Transverse colon (tissue), 4 donors: ENCODE results near the gene APBB1. TPM values are rescaled to one million over a fixed set of nuclear protein-coding genes. Genes with fewer than 3 reads are reported as not detected.

Experiments used
- DNase-seq: peaks from one replicate; pipeline ENCODE4 v3.0.0-alpha.2; 2019
- H3K27ac ChIP-seq, 4 donors: fragments of 200-600 bp; sonication (generic); 2 replicates each; pipeline ENCODE4 v1.5.1; 2016 to 2018; ENCODE audit warnings: inconsistent platforms in 4 of 4
- H3K27me3 ChIP-seq: fragments of 200-600 bp; sonication (generic); 2 replicates; pipeline ENCODE4 v1.5.1; 2017; ENCODE audit warnings: inconsistent platforms
- H3K36me3 ChIP-seq, 4 donors: fragments of 200-600 bp; sonication (generic); 2 replicates each; pipeline ENCODE4 v1.5.1; 2017 to 2019; ENCODE audit warnings: inconsistent platforms in 4 of 4
- H3K4me1 ChIP-seq, 4 donors: fragments of 200-600 bp; sonication (generic); 2 replicates each; pipeline ENCODE4 v1.5.1; 2017 to 2020; ENCODE audit warnings: inconsistent platforms in 4 of 4
- H3K4me3 ChIP-seq, 4 donors: fragments of 200-600 bp; sonication (generic); 1 replicate in 1 of 4; 2 replicates in 3 of 4; pipeline versions ENCODE4 v1.5.1 to v1.6.1; 2017 to 2019; ENCODE audit warnings: inconsistent platforms in 4 of 4
- H3K9me3 ChIP-seq, 2 donors: fragments of 200-600 bp; sonication (generic); 2 replicates each; pipeline ENCODE4 v1.5.1; 2017 to 2019; ENCODE audit warnings: inconsistent platforms in 2 of 2
- CTCF ChIP-seq, 5 experiments: fragments of 200-600 bp in 3 of 5; fragments of 450-650 bp in 2 of 5; sonication (generic) in 3 of 5; IDR thresholded peaks; 1 replicate in 2 of 5; 2 replicates in 3 of 5; pipeline ENCODE4 v1.5.1; 2016 to 2017; ENCODE audit warnings: antibody characterized with exemption in 5 of 5, inconsistent platforms in 3 of 5, mild to moderate bottlenecking in 2 of 5, moderate library complexity in 1 of 5
- EP300 ChIP-seq: sonication (generic); formaldehyde crosslinking; IDR thresholded peaks from one replicate; pipeline ENCODE4 v1.6.1; 2017; ENCODE audit warnings: antibody characterized with exemption, low read depth
- POLR2A ChIP-seq: fragments of 450-650 bp; IDR thresholded peaks from one replicate; pipeline ENCODE4 v1.6.1; 2016; ENCODE audit warnings: antibody characterized with exemption, mild to moderate bottlenecking, moderate library complexity
- POLR2AphosphoS5 ChIP-seq, 3 donors: sonication (generic); formaldehyde crosslinking; IDR thresholded peaks; one replicate each; pipeline ENCODE4 v1.6.1; 2016; ENCODE audit warnings: antibody characterized with exemption in 3 of 3
- WGBS, 2 donors: methylation state at CpG; one replicate each; pipeline ENCODE4 v1.1.5; 2018; ENCODE audit warnings: low coverage in 1 of 2; 5-methylcytosine and 5-hydroxymethylcytosine counted together
- in situ Hi-C, 4 donors: fragments of 200-750 bp; cut with MboI; loops; one replicate each; pipeline versions ENCODE4 v1.15.0 to v1.15.1; 2017; ENCODE audit warnings: low sequenced_read_pairs in 3 of 4, low pct_ligation_motif_present in 1 of 4, low pct_unique_long_range_greater_than_20kb in 1 of 4
- intact Hi-C: fragments of 100-400 bp; cut with DNase I; formaldehyde crosslinking; loops from one replicate; pipeline ENCODE4 v1.15.1; 2023; ENCODE audit warnings: low total_unique reads
- total RNA-seq, 4 donors: library from RNA; depleted of rRNA; stranded (reverse); fragments of >200 nt; gene quantifications; one replicate each; pipeline ENCODE4 v1.1.0, GENCODE V29; 2016

The APBB1 gene
- total RNA-seq, 4 donors from 2014 or later, result 9.0 to 18.3 (median 12.0) TPM

GRCh38 chr11:6405052-6405667 is 13.7 kb downstream of the APBB1 start:
- H3K27ac ChIP-seq, result peak overlapping the region in 1 of 4 donors; percentile 11
- H3K27me3 ChIP-seq, result no peaks in the 10 kb centered on the region
- no peaks in the 10 kb centered on the region for H3K9me3 ChIP-seq
- TF ChIP-seq POLR2A (no peak), POLR2AphosphoS5 (IDR thresholded peaks at IDR 0.05) (no peak), CTCF (IDR thresholded peaks at IDR 0.05) (no peak), EP300 (no peak)
- H3K4me3 ChIP-seq, result no peak overlapping the region
- DNase-seq, result no peak
- intact Hi-C loops (no loop called here), in situ Hi-C loops (no loop called here)
- peaks cover 0 to 15% (median 5%) of the 10 kb centered on the region in 4 donors for H3K4me1 ChIP-seq
- WGBS, 2 donors, result 85% methylated on average over 10 of the region's 13 CpGs; no CpG with 5 or more reads in 1 of the 2 donors
- no peaks in the 10 kb centered on the region for H3K36me3 ChIP-seq

- Histone ChIP-seq H3K4me1 (peaks cover 0 to 15% (median 5%) of the 10 kb centered on the region in 4 donors), H3K27ac (peak overlapping the region in 1 of 4 donors; percentile 11), H3K36me3 (no peaks in the 10 kb centered on the region), H3K9me3 (no peaks in the 10 kb centered on the region), H3K4me3 (no peak overlapping the region), H3K27me3 (no peaks in the 10 kb centered on the region)
- TF ChIP-seq POLR2A (no peak), EP300 (no peak), POLR2AphosphoS5 (IDR thresholded peaks at IDR 0.05) (no peak), CTCF (IDR thresholded peaks at IDR 0.05) (no peak)
- WGBS, 2 donors, result 80% methylated on average over 16 of the region's 16 CpGs; no CpG with 5 or more reads in 1 of the 2 donors
- no peak for DNase-seq
- intact Hi-C loops (no loop called here), in situ Hi-C loops (no loop called here)
Measured at GRCh38 chr11:6404342-6405051, 14.4 kb downstream of the APBB1 start.

- Histone ChIP-seq H3K4me1 (peaks cover 0 to 15% (median 5%) of the 10 kb centered on the region in 4 donors), H3K36me3 (no peaks in the 10 kb centered on the region), H3K27ac (peak overlapping the region in 2 of 4 donors; percentile 31 to 34), H3K9me3 (no peaks in the 10 kb centered on the region), H3K4me3 (no peak overlapping the region), H3K27me3 (no peaks in the 10 kb centered on the region)
- intact Hi-C loops, result no loop called here
- no peak for DNase-seq
- WGBS, 2 donors, result 95% methylated on average over 8 of the region's 8 CpGs; no CpG with 5 or more reads in 1 of the 2 donors
- TF ChIP-seq EP300, result no peak
- TF ChIP-seq CTCF (IDR thresholded peaks at IDR 0.05), result no peak
- no peak for TF ChIP-seq POLR2A
- no peak for TF ChIP-seq POLR2AphosphoS5 (IDR thresholded peaks at IDR 0.05)
- in situ Hi-C loops, result no loop called here
Measured at GRCh38 chr11:6403539-6403938, 15.4 kb downstream of the APBB1 start.

- WGBS, 2 donors, result 69% methylated on average over 6 of the region's 7 CpGs; no CpG with 5 or more reads in 1 of the 2 donors
- in situ Hi-C loops (no loop called here), intact Hi-C loops (no loop called here)
- Histone ChIP-seq H3K4me3 (no peak overlapping the region), H3K4me1 (peaks cover 0 to 17% (median 5%) of the 10 kb centered on the region in 4 donors), H3K27ac (peak overlapping the region in 2 of 4 donors; percentile 30 to 31), H3K27me3 (no peaks in the 10 kb centered on the region), H3K36me3 (no peaks in the 10 kb centered on the region), H3K9me3 (no peaks in the 10 kb centered on the region)
- TF ChIP-seq CTCF (IDR thresholded peaks at IDR 0.05) (no peak), POLR2AphosphoS5 (IDR thresholded peaks at IDR 0.05) (no peak), POLR2A (no peak), EP300 (no peak)
- peak; percentile 57 for DNase-seq
Measured at GRCh38 chr11:6402561-6402981, 16.3 kb downstream of the APBB1 start.
